GM21423 (cell line): ENCODE data around the gene MDN1.
"Not testable (repeated sequence)": the region's sequence is repeated elsewhere in the genome, so short reads cannot be mapped to it uniquely, and the experiment has no call there.

Experiments
- ATAC-seq: cut with Tn5 transposase; IDR thresholded peaks from one replicate; pipeline ENCODE4 v1.9.1; 2021; ENCODE audit warnings: mild to moderate bottlenecking, moderate library complexity; ENCODE audit not compliant: unreplicated experiment

MDN1 gene

GRCh38 chr6:89662659-89663223 is 156.9 kb downstream of the MDN1 start:
- ATAC-seq: no peak

- ATAC-seq: no peak
These were observed 158.0 kb downstream of the MDN1 start for GRCh38 chr6:89661559-89661958.

DNA sequence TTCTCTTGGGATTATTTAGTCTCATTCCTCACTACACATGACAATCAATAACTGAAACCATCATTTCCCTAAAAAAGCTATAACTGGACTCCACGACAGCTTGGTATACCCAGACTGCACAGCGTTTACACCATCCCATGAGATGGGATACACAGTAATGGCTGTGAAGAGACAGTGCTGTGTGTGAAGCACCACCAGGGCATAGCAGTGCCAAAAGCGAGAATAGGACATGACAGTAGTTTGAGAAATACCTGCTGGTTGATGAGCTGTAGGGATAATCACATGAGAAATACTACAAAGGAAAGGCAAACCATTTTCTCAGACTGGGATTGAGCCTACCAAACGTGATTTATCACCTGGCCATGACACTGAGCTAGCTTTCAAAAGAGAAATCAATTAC is 158.6 kb downstream of the MDN1 start:
- ATAC-seq: no peak

DNA sequence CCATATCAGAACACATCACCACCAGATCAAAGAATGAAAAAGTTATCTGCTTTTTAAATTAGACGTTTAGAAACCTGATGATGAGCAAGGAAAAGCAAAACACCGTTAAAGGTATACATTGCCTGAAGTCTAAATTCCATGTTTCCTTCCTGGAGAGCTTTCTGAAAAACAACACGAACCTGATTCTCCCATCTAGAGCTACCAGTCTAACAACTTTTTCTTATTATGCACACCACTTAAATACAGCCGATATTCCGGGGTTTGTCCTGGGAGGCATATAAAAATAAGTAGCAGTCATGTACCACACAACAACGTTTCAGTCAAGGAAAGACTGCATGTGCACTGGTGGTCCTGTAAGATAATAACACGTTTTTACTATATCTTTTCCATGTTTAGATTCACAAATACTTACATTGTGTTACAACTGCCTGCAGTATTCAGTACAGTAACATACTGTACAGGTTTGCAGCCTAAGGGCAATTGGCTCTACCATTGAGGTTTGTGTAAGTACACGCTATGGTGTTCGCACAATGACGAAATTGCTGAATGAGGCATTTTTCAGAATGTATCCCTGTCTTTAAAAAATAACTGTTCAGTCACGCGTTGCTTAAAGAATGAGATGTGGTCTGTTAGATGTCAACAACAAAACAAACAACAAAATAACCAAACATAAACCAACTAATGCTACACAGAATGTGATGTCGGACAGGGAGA is 162.0 kb downstream of the MDN1 start:
- no peak for ATAC-seq

DNA sequence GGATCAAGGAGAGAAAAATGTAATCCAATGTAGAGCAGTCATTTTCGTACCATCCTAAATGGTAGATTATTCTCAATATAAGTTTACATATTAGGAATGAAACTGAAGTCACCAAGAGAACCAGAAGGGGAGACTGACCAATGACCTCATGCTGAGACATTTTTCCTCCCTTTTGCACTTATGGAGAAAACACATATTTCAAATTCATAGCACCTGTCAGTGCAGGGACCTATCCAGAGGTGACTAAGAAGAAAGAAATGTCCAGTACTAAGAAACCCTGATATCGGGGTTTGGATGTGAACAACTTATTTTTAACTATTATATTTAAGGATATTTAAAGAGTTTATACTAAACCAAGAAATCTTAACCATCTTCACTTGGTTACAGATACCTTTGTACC is 164.5 kb downstream of the MDN1 start:
- ATAC-seq: no peak

- no peak for ATAC-seq
These were observed 169.0 kb downstream of the MDN1 start for GRCh38 chr6:89650579-89650978.

DNA sequence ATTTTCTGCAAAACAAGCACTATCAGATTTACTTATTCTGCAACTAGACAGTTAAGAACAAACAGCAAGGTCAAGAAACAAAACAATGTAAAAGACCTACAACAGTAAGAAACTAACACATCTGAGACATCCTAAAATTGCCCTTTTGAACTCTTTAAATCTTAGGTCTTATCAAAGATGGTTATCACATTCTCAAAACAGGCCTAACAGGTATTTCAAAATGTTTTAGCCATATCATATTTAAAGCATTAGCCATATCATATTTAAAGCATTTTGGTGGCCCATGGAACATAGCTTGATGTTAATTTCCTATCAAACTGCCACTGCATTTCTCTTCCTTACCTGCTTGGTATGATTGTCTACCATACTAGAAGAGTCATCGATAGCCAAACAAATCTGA is 169.9 kb downstream of the MDN1 start:
- ATAC-seq: no peak

GRCh38 chr6:89644864-89645263 is 174.7 kb downstream of the MDN1 start:
- no peak for ATAC-seq

DNA sequence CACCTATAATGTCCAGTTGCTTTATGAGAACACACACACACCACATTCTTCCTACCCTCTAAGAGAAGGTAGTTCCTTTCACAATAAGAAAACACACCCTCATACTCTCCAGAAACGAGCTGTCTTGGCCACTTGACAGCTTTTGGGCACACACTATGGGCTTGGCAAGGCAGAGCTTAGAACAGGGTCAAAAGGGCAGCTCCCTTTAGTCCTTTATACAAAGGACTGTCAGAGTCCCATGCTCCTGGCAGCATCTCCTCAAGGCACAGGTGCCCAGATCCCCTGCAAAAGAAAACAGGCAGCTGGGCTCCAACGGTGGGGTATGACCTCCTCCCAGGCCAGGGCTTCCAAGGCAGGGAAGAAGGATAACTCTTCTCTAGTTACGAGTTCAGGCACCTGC is 176.2 kb downstream of the MDN1 start:
- no peak for ATAC-seq

DNA sequence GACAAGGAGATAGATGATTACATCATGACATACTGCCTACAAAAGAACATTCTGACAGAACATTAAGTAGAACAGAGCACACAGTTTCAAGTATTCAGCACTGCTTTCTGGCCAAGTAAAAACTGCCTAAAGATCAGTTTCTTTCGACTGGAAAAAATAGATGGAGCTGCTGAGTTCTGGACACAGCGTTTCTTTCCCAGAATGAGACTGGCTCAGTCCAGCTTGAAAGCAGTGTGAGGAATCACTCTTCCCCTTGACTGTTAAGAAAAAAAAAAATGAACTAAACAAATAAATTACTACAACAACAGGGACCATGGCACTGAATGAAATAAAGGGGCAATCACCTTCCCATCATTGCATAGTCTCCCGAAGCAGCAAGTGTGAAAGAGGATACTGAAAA is 176.6 kb downstream of the MDN1 start:
- ATAC-seq: no peak

DNA sequence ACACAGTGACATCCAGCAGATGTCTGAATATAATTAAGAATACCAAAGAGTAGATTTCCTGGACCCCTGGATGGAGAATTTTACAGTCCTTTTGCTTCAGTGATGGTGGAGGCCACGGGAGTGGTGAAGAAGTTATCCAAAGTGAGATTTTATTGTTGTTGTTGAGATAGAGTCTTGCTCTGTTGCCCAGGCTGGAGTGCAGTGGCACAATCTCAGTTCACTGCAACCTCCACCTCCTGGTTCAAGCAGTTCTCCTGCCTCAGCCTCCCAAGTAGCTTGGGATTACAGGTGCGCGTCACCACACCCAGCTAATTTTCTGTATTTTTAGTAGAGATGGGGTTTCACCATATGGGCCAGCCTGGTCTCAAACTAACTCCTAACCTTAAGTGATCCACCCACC is 178.0 kb downstream of the MDN1 start:
- not testable (repeated sequence) for ATAC-seq

DNA sequence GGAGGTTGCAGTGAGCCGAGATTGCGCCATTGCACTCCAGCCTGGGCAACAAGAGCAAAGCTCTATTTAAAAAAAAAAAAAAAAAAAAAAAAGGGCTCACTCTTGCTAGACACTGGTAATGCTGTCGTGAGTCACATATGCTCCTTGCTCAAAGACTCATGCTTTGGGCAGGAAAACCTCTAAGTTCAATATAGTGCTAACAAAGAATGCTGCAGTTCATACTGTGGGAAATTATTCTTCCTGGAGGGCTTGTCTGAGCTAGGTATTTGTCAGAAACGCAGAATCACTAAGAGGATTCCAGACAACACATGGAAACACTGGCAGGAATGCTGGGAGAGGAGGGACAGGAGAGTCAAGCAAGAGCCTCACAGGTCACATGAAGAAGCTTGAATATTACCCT is 178.8 kb downstream of the MDN1 start:
- no peak for ATAC-seq

GRCh38 chr6:89638320-89639195 is 181.0 kb downstream of the MDN1 start, which contains the start of gene LYRM2:
LYRM2 (minus strand) TSS chr6:89638747; CDS start chr6:89638716, 31 bp downstream.
- ATAC-seq: peak; percentile 98

GRCh38 chr6:89637960-89638319 is 181.7 kb downstream of the MDN1 start:
- ATAC-seq: no peak

- not testable (repeated sequence) for ATAC-seq
These were observed 183.2 kb downstream of the MDN1 start for GRCh38 chr6:89636412-89636811.

DNA sequence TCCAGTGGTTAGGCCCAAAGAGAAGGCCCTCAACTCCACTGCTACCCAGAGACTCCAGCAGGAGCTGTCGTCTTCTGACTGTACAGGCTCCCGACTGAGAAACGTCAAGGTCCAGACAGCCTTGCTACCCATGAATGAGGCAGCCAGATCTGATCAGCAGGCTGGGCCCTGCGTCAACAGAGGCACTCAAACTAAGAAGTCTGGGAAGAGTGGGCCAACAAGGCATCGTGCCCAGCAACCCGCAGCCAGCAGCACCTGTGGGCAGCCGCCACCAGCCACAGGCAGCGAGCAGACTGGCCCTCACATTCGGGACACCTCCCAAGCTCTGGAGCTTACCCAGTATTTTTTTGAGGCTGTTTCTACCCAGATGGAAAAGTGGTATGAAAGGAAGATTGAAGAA is 189.1 kb downstream of the MDN1 start:
- no peak for ATAC-seq

DNA sequence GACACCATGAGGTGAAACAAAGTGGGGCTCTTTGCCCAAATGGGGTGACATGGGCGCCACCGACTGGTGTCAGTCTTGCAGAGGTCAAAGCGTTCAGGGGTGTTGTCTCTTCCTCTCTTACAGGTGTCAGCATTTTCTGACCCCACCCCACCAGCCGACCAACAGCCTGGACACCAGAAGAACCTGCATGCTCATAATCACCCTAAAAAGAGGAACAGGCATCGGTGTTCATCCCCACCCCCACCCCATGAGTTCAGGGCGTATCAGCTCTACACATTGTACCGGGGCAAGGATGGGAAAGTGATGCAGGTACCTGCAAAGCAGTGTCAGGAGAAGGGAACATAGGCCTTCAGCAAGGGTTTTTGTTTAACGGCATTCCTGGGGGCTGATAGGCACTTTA is 195.8 kb downstream of the MDN1 start:
- ATAC-seq: no peak

GRCh38 chr6:89619567-89619966 is 200.0 kb downstream of the MDN1 start:
- no peak for ATAC-seq

DNA sequence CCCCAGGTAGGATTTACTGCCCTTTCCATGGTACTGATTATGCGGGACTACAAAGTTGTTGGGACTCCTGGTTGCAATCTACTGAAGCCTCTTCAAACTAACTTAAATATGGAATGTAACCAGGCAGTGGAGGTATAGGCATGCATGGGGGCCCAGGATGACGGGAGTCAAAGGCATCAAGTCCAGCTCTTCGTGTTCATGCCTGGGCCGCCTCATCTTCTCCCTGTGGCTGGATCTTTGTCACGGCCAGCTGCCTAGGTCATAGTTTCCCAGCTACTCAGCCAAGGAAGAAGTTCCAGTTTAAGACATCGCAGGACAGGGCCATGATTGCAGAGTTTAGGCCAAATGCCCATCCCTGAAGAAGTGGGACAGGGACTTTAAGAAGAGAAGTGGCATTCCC is 201.6 kb downstream of the MDN1 start:
- ATAC-seq: no peak

GRCh38 chr6:89616531-89616930 is 203.1 kb downstream of the MDN1 start:
- no peak for ATAC-seq

DNA sequence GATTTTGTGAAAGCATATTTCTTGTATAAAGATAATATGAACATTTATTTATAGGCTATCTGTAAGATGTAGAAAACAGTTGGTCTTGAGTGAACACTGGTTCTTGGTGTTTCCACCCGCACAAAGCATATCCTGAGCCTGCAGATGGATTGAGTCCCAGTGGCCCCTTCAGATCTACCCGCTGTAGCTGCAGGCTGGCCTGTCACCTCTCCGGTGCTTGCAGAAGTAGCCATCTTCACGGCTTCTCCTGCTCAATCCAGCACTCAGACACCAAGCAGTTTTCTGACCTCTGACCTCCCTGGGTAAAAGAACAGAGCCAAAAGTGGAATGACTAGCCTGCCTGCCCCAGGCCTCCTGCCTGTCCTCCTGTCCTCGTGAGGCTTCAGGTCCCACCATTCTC is 203.7 kb downstream of the MDN1 start:
- no peak for ATAC-seq

- ATAC-seq: no peak
These were observed 205.8 kb downstream of the MDN1 start for GRCh38 chr6:89613790-89614189.
